HG02571 (cell line): ENCODE results near the gene HMOX1.

Experiments used
- ATAC-seq: cut with Tn5 transposase; IDR thresholded peaks from one replicate; pipeline ENCODE4 v1.9.1; 2021; ENCODE audit warnings: mild to moderate bottlenecking, moderate library complexity; ENCODE audit not compliant: unreplicated experiment

The HMOX1 gene

GRCh38 chr22:35380537-35381423 lies at the start of gene HMOX1:
Gene HMOX1 (plus strand): TSS chr22:35381096. CDS start chr22:35381174, 78 bp downstream.
- no peak for ATAC-seq

- ATAC-seq: no peak
These were observed 48.6 kb upstream of the HMOX1 start for GRCh38 chr22:35332278-35332677.

GRCh38 chr22:35333220-35333619 lies 47.7 kb upstream of the HMOX1 start:
- ATAC-seq: no peak

- ATAC-seq: no peak
These were observed 46.9 kb upstream of the HMOX1 start for GRCh38 chr22:35334004-35334403.

GRCh38 chr22:35335468-35335867 lies 45.4 kb upstream of the HMOX1 start:
- ATAC-seq: no peak

- no peak for ATAC-seq
These were observed 44.7 kb upstream of the HMOX1 start for GRCh38 chr22:35335936-35336781.

GRCh38 chr22:35337932-35338331 lies 43.0 kb upstream of the HMOX1 start:
- no peak for ATAC-seq

GRCh38 chr22:35341090-35341874 lies 39.6 kb upstream of the HMOX1 start:
- ATAC-seq: no peak

- no peak for ATAC-seq
These were observed 38.5 kb upstream of the HMOX1 start for GRCh38 chr22:35342390-35342789.

- ATAC-seq: no peak
These were observed 37.0 kb upstream of the HMOX1 start for GRCh38 chr22:35343664-35344550.

GRCh38 chr22:35344956-35345690 lies 35.8 kb upstream of the HMOX1 start:
- ATAC-seq: no peak

- no peak for ATAC-seq
These were observed 34.9 kb upstream of the HMOX1 start for GRCh38 chr22:35345808-35346505.

- ATAC-seq: no peak
These were observed 34.2 kb upstream of the HMOX1 start for GRCh38 chr22:35346596-35347220.

GRCh38 chr22:35347462-35347861 lies 33.4 kb upstream of the HMOX1 start:
- no peak for ATAC-seq

GRCh38 chr22:35348026-35348590 lies 32.8 kb upstream of the HMOX1 start:
- ATAC-seq: no peak

- no peak for ATAC-seq
These were observed 32.2 kb upstream of the HMOX1 start for GRCh38 chr22:35348703-35349102.

GRCh38 chr22:35349368-35349703 lies 31.6 kb upstream of the HMOX1 start:
- ATAC-seq: no peak
